H9 (cell line): ENCODE measurements around the gene PROX2. TPM values are rescaled to one million over a fixed set of nuclear protein-coding genes. Genes with fewer than 3 reads are reported as not detected.

Experiments
- DNase-seq: peaks from one replicate; pipeline ENCODE4 v3.0.0-alpha.2; 2017
- H2AFZ ChIP-seq: one replicate; pipeline ENCODE4 v1.6.1; 2013; ENCODE audit warnings: mild to moderate bottlenecking, low read length, control low read depth, moderate library complexity
- H2AK5ac ChIP-seq: 2 replicates; pipeline ENCODE4 v1.6.1; 2013; ENCODE audit warnings: low read length, control low read depth, mixed read lengths; ENCODE audit not compliant: insufficient read length
- H2BK120ac ChIP-seq: one replicate; pipeline ENCODE4 v1.6.1; 2013; ENCODE audit warnings: low read depth, mild to moderate bottlenecking, low read length, control low read depth, inconsistent platforms; ENCODE audit not compliant: poor library complexity, severe bottlenecking
- H2BK12ac ChIP-seq: 2 replicates; pipeline ENCODE4 v1.6.1; 2013; ENCODE audit warnings: low read length, control low read depth, mixed read lengths, low read depth; ENCODE audit not compliant: insufficient read length
- H2BK15ac ChIP-seq: 2 replicates; pipeline ENCODE4 v1.6.1; 2013; ENCODE audit warnings: low read depth, low read length, control low read depth
- H2BK20ac ChIP-seq: one replicate; pipeline ENCODE4 v1.6.1; 2013; ENCODE audit warnings: low read depth, mild to moderate bottlenecking, low read length, control low read depth, inconsistent platforms; ENCODE audit not compliant: poor library complexity, severe bottlenecking
- H2BK5ac ChIP-seq: 2 replicates; pipeline ENCODE4 v1.6.1; 2013; ENCODE audit warnings: low read length, control low read depth, mixed read lengths; ENCODE audit not compliant: insufficient read length
- H3K14ac ChIP-seq: 2 replicates; pipeline ENCODE4 v1.6.1; 2013; ENCODE audit warnings: low read length, control low read depth; ENCODE audit not compliant: insufficient read depth
- H3K18ac ChIP-seq: 2 replicates; pipeline ENCODE4 v1.6.1; 2013; ENCODE audit warnings: low read depth, mild to moderate bottlenecking, mixed read lengths, low read length, control low read depth; ENCODE audit not compliant: insufficient read length
- H3K23ac ChIP-seq: 2 replicates; pipeline ENCODE4 v1.6.1; 2013; ENCODE audit warnings: low read length, control low read depth, mixed read lengths, low read depth; ENCODE audit not compliant: insufficient read length
- H3K23me2 ChIP-seq: 2 replicates; pipeline ENCODE4 v1.6.1; 2013; ENCODE audit warnings: low read depth, mild to moderate bottlenecking, mixed read lengths, low read length, control low read depth; ENCODE audit not compliant: insufficient read length, poor library complexity, severe bottlenecking
- H3K27ac ChIP-seq: 2 replicates; pipeline ENCODE4 v1.5.1; 2013; ENCODE audit warnings: low read length, control low read depth, mixed read lengths, low read depth; ENCODE audit not compliant: insufficient read length
- H3K27me3 ChIP-seq: 2 replicates; pipeline ENCODE4 v1.6.1; 2013; ENCODE audit warnings: low read length, control low read depth, inconsistent platforms; ENCODE audit not compliant: insufficient read depth
- H3K4ac ChIP-seq: 2 replicates; pipeline ENCODE4 v1.6.1; 2013; ENCODE audit warnings: low read depth, mild to moderate bottlenecking, control low read depth, inconsistent platforms, low read length, moderate library complexity
- H3K4me1 ChIP-seq: 2 replicates; pipeline ENCODE4 v1.6.1; 2013; ENCODE audit warnings: low read length, control low read depth, inconsistent platforms; ENCODE audit not compliant: insufficient read depth
- H3K4me2 ChIP-seq: 2 replicates; pipeline ENCODE4 v1.6.1; 2013; ENCODE audit warnings: low read length, control low read depth, mixed read lengths; ENCODE audit not compliant: insufficient read length, insufficient read depth
- H3K56ac ChIP-seq: 2 replicates; pipeline ENCODE4 v1.6.1; 2013; ENCODE audit warnings: low read depth, mild to moderate bottlenecking, mixed read lengths, low read length, control low read depth; ENCODE audit not compliant: insufficient read length
- H3K79me1 ChIP-seq: 2 replicates; pipeline ENCODE4 v1.6.1; 2013; ENCODE audit warnings: low read depth, mild to moderate bottlenecking, moderate library complexity, low read length, control low read depth, inconsistent platforms; ENCODE audit not compliant: insufficient read depth, poor library complexity, severe bottlenecking
- H3K79me2 ChIP-seq: 2 replicates; pipeline ENCODE4 v1.6.1; 2013; ENCODE audit warnings: low read length, control low read depth, inconsistent platforms; ENCODE audit not compliant: insufficient read depth
- H3K9ac ChIP-seq: 2 replicates; pipeline ENCODE4 v1.6.1; 2013; ENCODE audit warnings: low read length, control low read depth, mixed read lengths; ENCODE audit not compliant: insufficient read length; ENCODE audit errors: extremely low read depth
- H3K9me3 ChIP-seq: one replicate; pipeline ENCODE4 v1.6.1; 2013; ENCODE audit warnings: low read depth, low read length, inconsistent platforms; ENCODE audit not compliant: control insufficient read depth
- H3T11ph ChIP-seq: one replicate; pipeline ENCODE4 v1.6.1; 2013; ENCODE audit warnings: mild to moderate bottlenecking, low read length, control low read depth, inconsistent platforms
- H4K20me1 ChIP-seq: one replicate; pipeline ENCODE4 v1.6.1; 2013; ENCODE audit not compliant: control insufficient read depth, insufficient read length, insufficient read depth
- H4K5ac ChIP-seq: 2 replicates; pipeline ENCODE4 v1.6.1; 2013; ENCODE audit warnings: low read depth, mild to moderate bottlenecking, mixed read lengths, low read length, control low read depth; ENCODE audit not compliant: insufficient read length
- H4K8ac ChIP-seq: replicated peaks from 2 replicates; pipeline ENCODE4 v1.6.1; 2013; ENCODE audit warnings: low read length, control low read depth, mixed read lengths, low read depth; ENCODE audit not compliant: insufficient read length
- H4K91ac ChIP-seq: 2 replicates; pipeline ENCODE4 v1.6.1; 2013; ENCODE audit warnings: low read depth, mild to moderate bottlenecking, moderate library complexity, mixed read lengths, low read length, control low read depth; ENCODE audit not compliant: insufficient read length
- H3K27ac Mint-ChIP-seq, 3 experiments: 2 replicates in 2 of 3; 3 replicates in 1 of 3; pipeline ENCODE4 v1.8.0; 2020 to 2021; ENCODE audit warnings: mixed read lengths in 3 of 3, mild to moderate bottlenecking in 1 of 3, moderate library complexity in 1 of 3
- H3K27me3 Mint-ChIP-seq: 2 replicates; pipeline ENCODE4 v1.8.0; 2021; ENCODE audit warnings: low read depth, mild to moderate bottlenecking, moderate library complexity, mixed read lengths
- H3K36me3 Mint-ChIP-seq, 3 experiments: 2 replicates in 2 of 3; 3 replicates in 1 of 3; pipeline ENCODE4 v1.8.0; 2020 to 2021; ENCODE audit warnings: low read depth in 3 of 3, mixed read lengths in 3 of 3; ENCODE audit not compliant: insufficient read depth in 1 of 3
- H3K4me1 Mint-ChIP-seq, 2 experiments: 2 replicates each; pipeline ENCODE4 v1.8.0; 2020; ENCODE audit warnings: mixed read lengths in 2 of 2
- H3K4me3 Mint-ChIP-seq, 2 experiments: 2 replicates in 1 of 2; 3 replicates in 1 of 2; pipeline ENCODE4 v1.8.0; 2020 to 2021; ENCODE audit warnings: mild to moderate bottlenecking in 2 of 2, mixed read lengths in 2 of 2, moderate library complexity in 1 of 2
- H3K9me3 Mint-ChIP-seq, 2 experiments: 2 replicates in 1 of 2; 3 replicates in 1 of 2; pipeline ENCODE4 v1.8.0; 2020; ENCODE audit warnings: mild to moderate bottlenecking in 2 of 2, mixed read lengths in 2 of 2, moderate library complexity in 1 of 2
- WGBS: extraction: QIAGEN DNeasy Blood & Tissue Kit; methylation state at CpG from one replicate; pipeline ENCODE4 v1.1.7; 2013; ENCODE audit warnings: missing lambda C conversion rate, low lambda C conversion rate, mixed read lengths; ENCODE audit not compliant: insufficient read length; ENCODE audit errors: extremely low coverage; 5-methylcytosine and 5-hydroxymethylcytosine counted together
- total RNA-seq: library from RNA; stranded (reverse); gene quantifications from 2 replicates; pipeline ENCODE4 v1.2.1, GENCODE V29; 2021
- TF ChIP-seq, protein P1 (sequence below): fragments of 200-600 bp; sonication (generic); conservative IDR thresholded peaks from 3 replicates; pipeline ENCODE4 v1.8.0; 2021; ENCODE audit warnings: antibody characterized with exemption, mild to moderate bottlenecking

PROX2 gene
- total RNA-seq, 1 experiment from 2014 or later: not detected

- H3K79me1 ChIP-seq: no peaks in the 10 kb centered on the region
- H4K20me1 ChIP-seq: no peaks in the 10 kb centered on the region
- H3K4me3 Mint-ChIP-seq: no peak overlapping the region
- peaks cover 3% of the 10 kb centered on the region; the same call in 1 of the 2 replicates for H3K27me3 Mint-ChIP-seq
- no peak overlapping the region for H3T11ph ChIP-seq
- H3K56ac ChIP-seq: no peak overlapping the region
- DNase-seq: no peak
- H3K4ac ChIP-seq: no peak overlapping the region
- 0 out of 4 replicates have a peak, but pooled peaks cover 0 to 2% of the 10 kb centered on the region in 2 experiments for H3K4me1 Mint-ChIP-seq
- TF ChIP-seq, protein P1, sequence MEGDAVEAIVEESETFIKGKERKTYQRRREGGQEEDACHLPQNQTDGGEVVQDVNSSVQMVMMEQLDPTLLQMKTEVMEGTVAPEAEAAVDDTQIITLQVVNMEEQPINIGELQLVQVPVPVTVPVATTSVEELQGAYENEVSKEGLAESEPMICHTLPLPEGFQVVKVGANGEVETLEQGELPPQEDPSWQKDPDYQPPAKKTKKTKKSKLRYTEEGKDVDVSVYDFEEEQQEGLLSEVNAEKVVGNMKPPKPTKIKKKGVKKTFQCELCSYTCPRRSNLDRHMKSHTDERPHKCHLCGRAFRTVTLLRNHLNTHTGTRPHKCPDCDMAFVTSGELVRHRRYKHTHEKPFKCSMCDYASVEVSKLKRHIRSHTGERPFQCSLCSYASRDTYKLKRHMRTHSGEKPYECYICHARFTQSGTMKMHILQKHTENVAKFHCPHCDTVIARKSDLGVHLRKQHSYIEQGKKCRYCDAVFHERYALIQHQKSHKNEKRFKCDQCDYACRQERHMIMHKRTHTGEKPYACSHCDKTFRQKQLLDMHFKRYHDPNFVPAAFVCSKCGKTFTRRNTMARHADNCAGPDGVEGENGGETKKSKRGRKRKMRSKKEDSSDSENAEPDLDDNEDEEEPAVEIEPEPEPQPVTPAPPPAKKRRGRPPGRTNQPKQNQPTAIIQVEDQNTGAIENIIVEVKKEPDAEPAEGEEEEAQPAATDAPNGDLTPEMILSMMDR: no peak
- H4K91ac ChIP-seq: no peak overlapping the region
- no peaks in the 10 kb centered on the region for H3K79me2 ChIP-seq
- H3K9ac ChIP-seq: no peak overlapping the region
- H3K23me2 ChIP-seq: no peaks in the 10 kb centered on the region
- no peaks in the 10 kb centered on the region for H3K9me3 Mint-ChIP-seq
- H3K4me1 ChIP-seq: no peaks in the 10 kb centered on the region
- no peak overlapping the region for H2BK120ac ChIP-seq
- no peaks in the 10 kb centered on the region for H3K36me3 Mint-ChIP-seq
- no peak overlapping the region for H3K27ac ChIP-seq
- H2AK5ac ChIP-seq: no peak overlapping the region
- no peak overlapping the region for H3K18ac ChIP-seq
- no peaks in the 10 kb centered on the region for H3K9me3 ChIP-seq
- no peak overlapping the region for H3K14ac ChIP-seq
- no peak overlapping the region for H4K8ac ChIP-seq
- no peak overlapping the region for H3K4me2 ChIP-seq
- no peak overlapping the region for H4K5ac ChIP-seq
- no peak overlapping the region for H2BK20ac ChIP-seq
- H2BK12ac ChIP-seq: no peak overlapping the region
- H2BK15ac ChIP-seq: no peak overlapping the region
- H3K23ac ChIP-seq: no peak overlapping the region
- no peak overlapping the region for H2BK5ac ChIP-seq
- no peak overlapping the region for H2AFZ ChIP-seq
- no peak overlapping the region for H3K27ac Mint-ChIP-seq
- WGBS: no CpG with 5 or more reads among the region's 5 CpGs
- H3K27me3 ChIP-seq: no peaks in the 10 kb centered on the region
Measured at GRCh38 chr14:74867673-74868072, 8.3 kb downstream of the PROX2 start.
